ENCODE results near the gene CRELD2.

- TF ChIP-seq CTCF (IDR thresholded peaks at IDR 0.05; ENCODE audit: borderline replicate concordance, extremely low read depth, low read length, poor library complexity, severe bottlenecking) (no peak), EZH2 (IDR thresholded peaks at IDR 0.05; ENCODE audit: borderline replicate concordance, low read depth, low read length, severe bottlenecking) (no peak)
Observed at GRCh38 chr22:49882519-49883293, 35.7 kb upstream of the CRELD2 start.
